H1 (cell line): ENCODE data around the gene THAP11. TPM values are rescaled to one million over a fixed set of nuclear protein-coding genes. Genes with fewer than 3 reads are reported as not detected.

Experiments used
- CTCF ChIA-PET: fragments of 300-600 bp; sonication (Branson Sonifier 250); formaldehyde crosslinking; loops from one replicate; lab custom pipeline; 2021; ENCODE audit not compliant: partially characterized antibody; lab: Charles Lee
- POLR2A ChIA-PET: fragments of 300-600 bp; sonication (Branson Sonifier 250); formaldehyde crosslinking; loops from one replicate; lab custom pipeline; 2021; ENCODE audit warnings: inconsistent platforms; ENCODE audit not compliant: partially characterized antibody; lab: Charles Lee
- DNase-seq, 2 experiments: peaks; one replicate each; pipeline versions ENCODE4 v3.0.0 to v3.0.0-alpha.2; 2010 to 2022; ENCODE audit warnings: low spot score in 2 of 2, low read depth in 1 of 2, mixed read lengths in 1 of 2
- FAIRE-seq: peaks from 2 replicates; lab custom pipeline; 2011; peaks lifted over from hg19 to GRCh38; lab: Jason Lieb, UNC
- H2AFZ ChIP-seq: 2 replicates; pipeline ENCODE4 v1.8.1; 2012; ENCODE audit warnings: low read length, inconsistent platforms
- H2AK5ac ChIP-seq: 2 replicates; pipeline ENCODE4 v1.6.1; 2013; ENCODE audit warnings: low read depth, low read length
- H2BK120ac ChIP-seq: replicated peaks from 2 replicates; pipeline ENCODE3; 2013; ENCODE audit warnings: low read depth, low read length, inconsistent platforms
- H2BK12ac ChIP-seq: 2 replicates; pipeline ENCODE4 v1.6.1; 2013; ENCODE audit warnings: low read depth, low read length
- H2BK15ac ChIP-seq: 2 replicates; pipeline ENCODE4 v1.6.1; 2013; ENCODE audit warnings: low read length
- H2BK20ac ChIP-seq: 2 replicates; pipeline ENCODE4 v1.6.1; 2013; ENCODE audit warnings: low read length
- H2BK5ac ChIP-seq: 2 replicates; pipeline ENCODE4 v1.6.1; 2013; ENCODE audit warnings: low read depth, low read length
- H3K14ac ChIP-seq: 2 replicates; pipeline ENCODE4 v1.6.1; 2013; ENCODE audit warnings: inconsistent platforms; ENCODE audit not compliant: insufficient read length
- H3K18ac ChIP-seq: 2 replicates; pipeline ENCODE4 v1.6.1; 2013; ENCODE audit warnings: low read length; ENCODE audit errors: extremely low read depth
- H3K23ac ChIP-seq: 2 replicates; pipeline ENCODE4 v1.6.1; 2013; ENCODE audit warnings: inconsistent platforms; ENCODE audit not compliant: insufficient read length
- H3K23me2 ChIP-seq: 2 replicates; pipeline ENCODE4 v1.6.1; 2013; ENCODE audit warnings: low read depth, low read length
- H3K27ac ChIP-seq: 2 replicates; pipeline ENCODE4 v1.6.1; 2011; ENCODE audit warnings: low read depth, low read length, inconsistent platforms
- H3K27me3 ChIP-seq, 4 experiments: replicated peaks in 1 of 4; 1 replicate in 1 of 4; 2 replicates in 3 of 4; pipeline versions ENCODE4 v1.6.1 to v1.8.1; 2011 to 2013; ENCODE audit warnings: low read length in 3 of 4, mild to moderate bottlenecking in 3 of 4, inconsistent platforms in 2 of 4, mixed read lengths in 2 of 4, moderate library complexity in 1 of 4; ENCODE audit not compliant: control insufficient read depth in 3 of 4, insufficient read depth in 3 of 4; ENCODE audit errors: extremely low read depth in 1 of 4
- H3K36me3 ChIP-seq, 4 experiments: 2 replicates each; pipeline versions ENCODE4 v1.6.1 to v1.8.1; 2011 to 2013; ENCODE audit warnings: mild to moderate bottlenecking in 4 of 4, low read length in 3 of 4, moderate library complexity in 2 of 4, control low read depth in 1 of 4, inconsistent platforms in 1 of 4; ENCODE audit not compliant: insufficient read depth in 4 of 4, control insufficient read depth in 2 of 4
- H3K4ac ChIP-seq: replicated peaks from 2 replicates; pipeline ENCODE3; 2013; ENCODE audit warnings: low read length, low read depth, mixed read lengths, inconsistent platforms; ENCODE audit not compliant: insufficient read length
- H3K4me1 ChIP-seq, 4 experiments: replicated peaks in 1 of 4; 1 replicate in 1 of 4; 2 replicates in 3 of 4; pipeline versions ENCODE4 v1.6.1 to v1.8.1; 2011 to 2013; ENCODE audit warnings: low read length in 3 of 4, inconsistent platforms in 2 of 4, mixed read lengths in 1 of 4; ENCODE audit not compliant: insufficient read depth in 4 of 4, control insufficient read depth in 3 of 4
- H3K4me2 ChIP-seq, 2 experiments: 2 replicates each; pipeline versions ENCODE4 v1.6.1 to v1.8.1; 2011 to 2013; ENCODE audit warnings: low read depth in 2 of 2, low read length in 2 of 2, control low read depth in 1 of 2, inconsistent platforms in 1 of 2, mild to moderate bottlenecking in 1 of 2; ENCODE audit not compliant: insufficient read depth in 1 of 2
- H3K4me3 ChIP-seq, 4 experiments: fragments of 200-600, 300-600 bp in 1 of 4; sonication (generic), shearing (Covaris generic), sonication (Bioruptor Twin) in 1 of 4; 2 replicates each; pipeline versions ENCODE4 v1.5.1 to v1.8.1; 2011 to 2016; ENCODE audit warnings: low read length in 4 of 4, low read depth in 3 of 4, control low read depth in 2 of 4, inconsistent platforms in 2 of 4, mild to moderate bottlenecking in 2 of 4, mixed read lengths in 1 of 4, moderate library complexity in 1 of 4; ENCODE audit not compliant: insufficient read depth in 2 of 4; ENCODE audit errors: extremely low read depth in 1 of 4
- H3K56ac ChIP-seq: replicated peaks from 2 replicates; pipeline ENCODE3; 2013; ENCODE audit warnings: low read depth, mild to moderate bottlenecking, mixed read lengths, low read length, inconsistent platforms; ENCODE audit not compliant: insufficient read length
- H3K79me1 ChIP-seq: 2 replicates; pipeline ENCODE4 v1.6.1; 2013; ENCODE audit warnings: low read depth, low read length, control low read depth
- H3K79me2 ChIP-seq, 2 experiments: 2 replicates each; pipeline versions ENCODE4 v1.6.1 to v1.8.1; 2012 to 2013; ENCODE audit warnings: low read length in 2 of 2, mild to moderate bottlenecking in 2 of 2, inconsistent platforms in 1 of 2; ENCODE audit not compliant: insufficient read depth in 2 of 2, control insufficient read depth in 1 of 2
- H3K9ac ChIP-seq, 4 experiments: replicated peaks in 1 of 4; 1 replicate in 1 of 4; 2 replicates in 3 of 4; pipeline versions ENCODE4 v1.6.1 to v1.8.1; 2011 to 2013; ENCODE audit warnings: low read depth in 3 of 4, low read length in 3 of 4, control low read depth in 2 of 4, mild to moderate bottlenecking in 2 of 4, moderate library complexity in 2 of 4, inconsistent platforms in 1 of 4; ENCODE audit errors: extremely low read depth in 1 of 4
- H3K9me3 ChIP-seq, 2 experiments: 2 replicates each; pipeline versions ENCODE4 v1.6.1 to v1.8.1; 2012 to 2013; ENCODE audit warnings: mild to moderate bottlenecking in 2 of 2, moderate library complexity in 2 of 2, control low read depth in 1 of 2, inconsistent platforms in 1 of 2, low read depth in 1 of 2, low read length in 1 of 2, mixed read lengths in 1 of 2; ENCODE audit not compliant: insufficient read depth in 2 of 2
- H4K20me1 ChIP-seq, 2 experiments: replicated peaks in 1 of 2; 2 replicates each; pipeline versions ENCODE3 to v1.8.1; 2011 to 2013; ENCODE audit warnings: inconsistent platforms in 2 of 2, low read length in 2 of 2, mild to moderate bottlenecking in 1 of 2; ENCODE audit not compliant: insufficient read depth in 2 of 2, control insufficient read depth in 1 of 2
- H4K5ac ChIP-seq: 2 replicates; pipeline ENCODE4 v1.6.1; 2013; ENCODE audit warnings: low read length, low read depth, mixed read lengths, inconsistent platforms; ENCODE audit not compliant: insufficient read length
- H4K8ac ChIP-seq: 2 replicates; pipeline ENCODE4 v1.8.0; 2013; ENCODE audit warnings: mild to moderate bottlenecking, moderate library complexity, low read length, inconsistent platforms; ENCODE audit not compliant: insufficient read depth; ENCODE audit errors: extremely low read depth
- H4K91ac ChIP-seq: replicated peaks from 2 replicates; pipeline ENCODE3; 2013; ENCODE audit warnings: low read length, mixed read lengths, inconsistent platforms; ENCODE audit not compliant: insufficient read length
- CBX8 ChIP-seq: fragments of 300-800, 300-1000 bp; sonication (generic); IDR thresholded peaks from 2 replicates; pipeline ENCODE4 v1.7.1; 2016; ENCODE audit warnings: low read depth, low read length, borderline replicate concordance
- CTBP2 ChIP-seq: IDR thresholded peaks from 2 replicates; pipeline ENCODE4 v1.7.0; 2011; ENCODE audit warnings: borderline replicate concordance, mild to moderate bottlenecking, moderate library complexity, mixed read lengths, low read length; ENCODE audit not compliant: insufficient read depth, insufficient read length
- GABPA ChIP-seq: IDR thresholded peaks from 2 replicates; pipeline ENCODE4 v1.6.1; 2011; ENCODE audit warnings: mild to moderate bottlenecking, low read length, moderate library complexity, borderline replicate concordance; ENCODE audit not compliant: insufficient read depth
- HDAC6 ChIP-seq: IDR thresholded peaks from one replicate; pipeline ENCODE4 v1.7.1; 2012; ENCODE audit warnings: low read depth, mild to moderate bottlenecking, inconsistent platforms, low read length, moderate library complexity
- KDM5A ChIP-seq: fragments of 200-600 bp; IDR thresholded peaks from 2 replicates; pipeline ENCODE4 v1.7.1; 2012; ENCODE audit warnings: mild to moderate bottlenecking, low read length, inconsistent platforms, mixed read lengths
- MAFK ChIP-seq: IDR thresholded peaks from 2 replicates; pipeline ENCODE4 v1.6.1; 2012; ENCODE audit warnings: low read depth, mild to moderate bottlenecking, improper control_type of control experiment, low read length
- RAD21 ChIP-seq, 2 experiments: IDR thresholded peaks in 1 of 2; conservative IDR thresholded peaks in 1 of 2; 2 replicates each; pipeline ENCODE4 v1.6.1; 2011; ENCODE audit warnings: low read depth in 2 of 2, low read length in 2 of 2, improper control_type of control experiment in 1 of 2, inconsistent platforms in 1 of 2, mild to moderate bottlenecking in 1 of 2, moderate library complexity in 1 of 2
- SIRT6 ChIP-seq: IDR thresholded peaks from one replicate; pipeline ENCODE4 v1.7.1; 2012; ENCODE audit warnings: low read length, inconsistent platforms
- SIX5 ChIP-seq: IDR thresholded peaks from 2 replicates; pipeline ENCODE4 v1.6.1; 2011; ENCODE audit warnings: mild to moderate bottlenecking, low read depth, low read length
- SP1 ChIP-seq: IDR thresholded peaks from 2 replicates; pipeline ENCODE4 v1.6.1; 2011; ENCODE audit warnings: low read depth, low read length
- TCF12 ChIP-seq: IDR thresholded peaks from 2 replicates; pipeline ENCODE4 v1.6.1; 2011; ENCODE audit warnings: low read depth, mild to moderate bottlenecking, low read length
- WGBS, 2 experiments: shearing (Covaris generic) in 1 of 2; methylation state at CpG; one replicate each; pipeline versions ENCODE4 v1.1.6 to v1.1.7; 2013 to 2015; ENCODE audit warnings: low lambda C conversion rate in 2 of 2, mixed read lengths in 2 of 2, inconsistent platforms in 1 of 2, low coverage in 1 of 2, missing lambda C conversion rate in 1 of 2; ENCODE audit not compliant: insufficient replicate concordance in 2 of 2, insufficient coverage in 1 of 2, insufficient read length in 1 of 2; ENCODE audit errors: extremely low coverage in 1 of 2, missing lambda C conversion rate in 1 of 2; 5-methylcytosine and 5-hydroxymethylcytosine counted together
- polyA plus RNA-seq, 7 experiments: library from polyadenylated mRNA; depleted of rRNA in 3 of 7; stranded (reverse) in 5 of 7; unstranded in 2 of 7; fragments of >200 nt in 5 of 7; fragments of 200-250 nt in 2 of 7; gene quantifications; 1 replicate in 5 of 7; 2 replicates in 1 of 7; 4 replicates in 1 of 7; pipeline versions ENCODE4 v1.2.1 to v1.2.3, GENCODE V29; 2011 to 2013; ENCODE audit warnings: missing spikeins in 2 of 7, mixed read lengths in 2 of 7
- total RNA-seq: library from RNA; stranded (reverse); fragmentation: NEBNext Ultra II Directional; extraction: Animal tissue kit (Norgen Biotek cat#: 25700); gene quantifications from 2 replicates; pipeline ENCODE4 v1.2.1, GENCODE V29; 2021

Gene THAP11
- total and polyA plus RNA-seq, 2 of the 8 experiments (the other 6 are each of a cell fraction or from before 2014, with no cell fraction given), result 50.8 to 54.8 TPM

GRCh38 chr16:67888331-67888730 is 46.2 kb downstream of the THAP11 start:
- Histone ChIP-seq H2AFZ (no peak overlapping the region), H3K18ac (no peak overlapping the region), H2BK5ac (no peak overlapping the region), H3K9ac (no peak overlapping the region), H4K91ac (no peak overlapping the region), H3K23ac (no peak overlapping the region), H3K9me3 (no peaks in the 10 kb centered on the region), H4K20me1 (peaks cover 4 to 9% of the 10 kb centered on the region in 2 experiments), H2BK12ac (no peak overlapping the region), H3K23me2 (peaks cover 2% of the 10 kb centered on the region; the same call in 1 of the 2 replicates), H2AK5ac (no peak overlapping the region), H4K8ac (no peak overlapping the region), H3K4me1 (peaks cover 5 to 15% (median 11%) of the 10 kb centered on the region in 4 experiments), H3K79me1 (no peaks in the 10 kb centered on the region), H2BK20ac (no peak overlapping the region), H3K4ac (no peak overlapping the region), H3K56ac (no peak overlapping the region), H4K5ac (no peak overlapping the region), H3K4me2 (no peak overlapping the region), H2BK120ac (no peak overlapping the region), H3K4me3 (no peak overlapping the region), H3K79me2 (peaks cover 0 to under 1% of the 10 kb centered on the region in 2 experiments; a peak in 1 of 4 replicates), H2BK15ac (no peak overlapping the region), H3K36me3 (peaks cover 0 to 2% (median under 1%) of the 10 kb centered on the region in 4 experiments; a peak in 3 of 8 replicates), H3K14ac (no peak overlapping the region), H3K27ac (no peak overlapping the region), H3K27me3 (no peaks in the 10 kb centered on the region)
- TF ChIP-seq CBX8 (no peak), SP1 (no peak), KDM5A (no peak), TCF12 (no peak), MAFK (no peak), CTBP2 (no peak), HDAC6 (no peak), GABPA (no peak), SIRT6 (no peak), RAD21 (IDR thresholded peaks at IDR 0.05 in 1 of 2, conservative IDR thresholded peaks at IDR 0.05 in 1 of 2; ENCODE audit: low read depth in 2 of 2, low read length in 2 of 2) (no peak), SIX5 (no peak)
- FAIRE-seq (no peak), DNase-seq (no peak)
- ChIA-PET POLR2A (interaction anchor here (0.6 to 1.3 kb wide), 4 partner anchors 9 to 145 kb away, joined by 3 read pairs; no protein-coding TSS in a partner anchor), CTCF (interaction anchor here (1.1 to 21.8 kb wide), 5 partner anchors 46 to 225 kb away, joined by 3 to 623 read pairs (median 7); partner anchors contain the start of genes CTRL, DDX28, DUS2 and LCAT)
- WGBS, 2 experiments, result 93% methylated on average over 3 of the region's 3 CpGs; no CpG with 5 or more reads in 1 of the 2 experiments
